ENCODE results near the gene PAFAH1B2.
A peak's percentile ranks its signal among the peaks of the same experiment; 100 is the strongest.
"Not testable (repeated sequence)": the region's sequence is repeated elsewhere in the genome, so short reads cannot be mapped to it uniquely, and the experiment has no call there.

The PAFAH1B2 gene

GRCh38 chr11:117176186-117176585 lies 32.1 kb downstream of the PAFAH1B2 start:
- DNase-seq, result no peak

- no peak for DNase-seq
Measured at GRCh38 chr11:117177534-117178209, 33.6 kb downstream of the PAFAH1B2 start.

DNA sequence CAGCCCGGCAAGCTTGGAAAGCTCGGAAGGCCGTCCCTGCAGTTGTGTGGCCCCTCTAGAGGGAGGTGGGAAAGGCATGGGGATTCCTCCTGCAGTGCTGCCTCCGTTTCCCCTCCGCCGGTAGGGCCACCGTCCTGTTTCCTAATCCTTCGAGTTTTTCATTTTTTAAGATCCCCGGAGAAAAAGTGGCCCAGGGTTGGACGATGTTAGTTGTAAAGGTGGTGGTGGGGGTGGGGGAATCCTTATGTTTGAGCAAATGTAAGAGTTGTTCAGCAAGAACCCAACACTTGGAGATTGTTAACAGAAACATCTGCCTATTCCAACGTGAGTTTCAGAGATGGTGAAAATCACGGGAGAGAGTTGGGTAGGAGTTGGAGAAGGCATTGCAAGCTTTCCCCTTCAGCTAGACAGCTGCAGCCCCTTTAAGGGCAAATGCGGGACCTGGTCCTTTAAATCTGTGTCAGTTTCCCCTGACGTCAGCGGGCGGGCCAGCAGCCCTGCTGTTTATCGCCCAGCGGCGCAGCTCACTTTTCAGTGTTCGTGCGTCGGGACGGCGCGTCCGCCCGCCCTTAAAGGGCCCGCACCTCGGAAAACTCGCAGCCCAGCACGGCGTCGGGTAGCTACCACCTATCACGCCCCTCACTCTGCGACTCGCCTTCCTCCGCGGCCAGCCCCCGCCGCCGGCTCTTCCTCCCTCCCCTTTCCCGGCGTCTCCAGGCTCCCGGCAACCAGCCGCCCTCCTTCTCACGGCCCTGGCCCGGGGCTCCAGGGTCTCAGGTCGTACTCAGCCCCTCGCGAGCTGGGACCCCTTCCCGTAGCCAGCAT lies 34.3 kb downstream of the PAFAH1B2 start, which contains the start of gene SIDT2:
SIDT2 (plus strand) TSS at position 534 of the 825 bp plus-strand sequence. CDS start 521 bp downstream, outside the sequence.
- peak; percentile 86 for DNase-seq

GRCh38 chr11:117179048-117179999 lies 35.2 kb downstream of the PAFAH1B2 start:
- DNase-seq, result peak; percentile 44

GRCh38 chr11:117180020-117180419 lies 35.9 kb downstream of the PAFAH1B2 start:
- DNase-seq, result no peak

- DNase-seq, result peak; percentile 27
Measured at GRCh38 chr11:117180661-117181585, 36.8 kb downstream of the PAFAH1B2 start.

GRCh38 chr11:117181586-117182550 lies 37.8 kb downstream of the PAFAH1B2 start:
- DNase-seq, result no peak

DNA sequence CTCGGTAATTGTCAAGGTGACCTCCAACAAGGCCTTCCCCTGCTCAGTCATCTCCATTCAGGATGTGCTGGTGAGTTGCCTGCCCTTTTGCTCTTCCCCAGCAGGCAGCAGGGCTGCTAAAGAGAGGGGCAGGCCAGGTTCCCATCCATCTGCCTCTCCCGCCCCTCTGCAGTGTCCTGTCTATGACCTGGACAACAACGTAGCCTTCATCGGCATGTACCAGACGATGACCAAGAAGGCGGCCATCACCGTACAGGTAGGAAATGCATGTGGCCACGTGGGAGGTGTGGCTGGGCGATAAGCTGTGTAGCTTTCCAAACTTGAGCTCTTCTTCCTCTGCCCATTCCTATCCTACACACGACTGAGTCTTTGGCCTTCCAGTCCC lies 38.5 kb downstream of the PAFAH1B2 start:
- DNase-seq, result no peak

- DNase-seq, result not testable (repeated sequence)
Measured at GRCh38 chr11:117183178-117183577, 39.1 kb downstream of the PAFAH1B2 start.

DNA sequence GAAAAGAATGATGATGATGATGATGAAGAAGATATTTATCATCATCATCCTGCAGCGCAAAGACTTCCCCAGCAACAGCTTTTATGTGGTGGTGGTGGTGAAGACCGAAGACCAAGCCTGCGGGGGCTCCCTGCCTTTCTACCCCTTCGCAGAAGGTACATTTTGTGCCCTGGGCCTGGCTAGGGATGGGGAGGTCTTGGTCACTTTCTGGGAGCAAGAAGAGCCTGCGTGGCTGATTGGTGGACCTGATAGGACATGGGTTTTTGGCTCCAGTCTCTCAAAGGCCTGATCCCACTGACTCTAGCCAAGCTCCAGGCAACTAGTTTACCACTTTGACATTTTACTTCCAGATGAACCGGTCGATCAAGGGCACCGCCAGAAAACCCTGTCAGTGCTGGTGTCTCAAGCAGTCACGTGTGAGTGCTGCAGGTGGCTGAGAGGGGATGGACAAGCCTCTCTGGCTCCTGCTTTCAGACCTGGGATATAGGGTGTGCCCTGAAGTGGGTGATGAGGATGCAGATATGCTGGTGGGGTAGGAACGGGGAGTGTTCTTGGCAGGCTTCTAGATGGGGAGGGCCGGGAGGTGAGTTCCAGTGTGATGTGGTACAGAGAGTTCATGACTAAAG lies 39.8 kb downstream of the PAFAH1B2 start:
- no peak for DNase-seq

- no peak for DNase-seq
Measured at GRCh38 chr11:117185736-117186430, 41.8 kb downstream of the PAFAH1B2 start.

GRCh38 chr11:117186431-117186761 lies 42.3 kb downstream of the PAFAH1B2 start:
- no peak for DNase-seq

DNA sequence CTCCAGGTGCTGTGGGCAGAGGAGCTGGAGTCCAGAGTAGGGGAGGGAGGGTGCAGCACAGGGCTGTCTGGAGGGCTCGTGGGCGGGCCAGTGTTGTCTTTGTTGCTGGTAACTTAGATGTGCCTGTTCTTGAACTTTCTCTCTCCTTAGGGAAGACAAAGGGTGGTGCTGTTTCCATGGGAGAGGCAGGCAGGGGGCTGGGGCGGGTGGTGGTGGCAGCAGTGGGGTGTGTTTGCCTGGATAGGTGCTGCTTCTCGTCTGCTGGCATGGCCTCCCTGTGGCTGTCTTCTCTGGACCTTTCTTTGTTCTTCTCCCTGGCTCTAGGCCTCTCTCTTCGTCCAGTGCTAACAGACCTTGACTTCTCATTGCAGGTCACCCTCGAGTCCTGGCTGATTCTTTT lies 42.9 kb downstream of the PAFAH1B2 start:
- no peak for DNase-seq

DNA sequence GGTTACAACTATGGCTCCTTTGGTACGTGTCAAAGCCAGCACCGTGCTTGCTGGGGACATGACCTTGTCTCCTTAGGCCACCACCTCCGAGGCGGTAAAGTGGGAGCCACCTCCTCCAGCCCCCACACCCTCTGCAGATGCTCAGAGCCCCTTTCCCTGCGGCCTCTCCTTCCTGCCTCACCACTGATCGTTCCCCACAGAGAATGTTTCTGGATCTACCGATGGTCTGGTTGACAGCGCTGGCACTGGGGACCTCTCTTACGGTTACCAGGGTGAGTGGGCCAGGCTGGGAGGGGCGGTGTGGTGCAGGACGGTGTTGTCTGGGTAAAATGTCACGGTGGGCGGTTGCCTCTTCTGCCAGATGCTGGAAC lies 43.3 kb downstream of the PAFAH1B2 start:
- no peak for DNase-seq

- no peak for DNase-seq
Measured at GRCh38 chr11:117187799-117188481, 43.9 kb downstream of the PAFAH1B2 start.

DNA sequence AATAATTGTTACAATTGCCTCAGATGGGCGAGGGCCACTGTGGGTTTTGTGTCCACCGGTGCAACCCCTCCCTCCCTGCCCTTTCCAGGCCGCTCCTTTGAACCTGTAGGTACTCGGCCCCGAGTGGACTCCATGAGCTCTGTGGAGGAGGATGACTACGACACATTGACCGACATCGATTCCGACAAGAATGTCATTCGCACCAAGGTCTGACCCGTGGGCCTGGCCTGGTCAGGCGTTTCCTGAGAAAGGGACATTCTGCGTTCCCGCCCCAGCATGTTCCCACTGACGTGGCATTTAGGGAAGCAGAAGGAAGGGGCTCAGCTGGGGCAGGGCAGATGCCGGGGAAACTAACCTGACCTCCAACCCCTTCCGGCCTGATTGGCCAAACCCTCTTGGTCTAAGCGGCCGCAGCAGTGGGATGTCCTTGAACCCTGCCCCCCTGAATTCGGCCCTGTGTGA lies 44.6 kb downstream of the PAFAH1B2 start:
- DNase-seq, result no peak

- no peak for DNase-seq
Measured at GRCh38 chr11:117189191-117189940, 45.3 kb downstream of the PAFAH1B2 start.

GRCh38 chr11:117189941-117190544 lies 46.0 kb downstream of the PAFAH1B2 start:
- no peak for DNase-seq

Data from NCI-H146 (cell line).